ENCODE results near the gene HAUS8.

- no peak for TF ChIP-seq CTCF (IDR thresholded peaks at IDR 0.05; ENCODE audit: extremely low read depth in 1 of 2, insufficient read depth in 1 of 2, low read depth in 1 of 2, low read length in 2 of 2)
- no peak for TF ChIP-seq POLR2A (IDR thresholded peaks at IDR 0.05; ENCODE audit: low read depth, low read length)
- no peak for TF ChIP-seq JUN (IDR thresholded peaks at IDR 0.05; ENCODE audit: borderline replicate concordance, insufficient read depth, insufficient read length, low read depth)
- no peak for TF ChIP-seq MYC (IDR thresholded peaks at IDR 0.05; ENCODE audit: low read depth, low read length)
- TF ChIP-seq EZH2 (IDR thresholded peaks at IDR 0.05; ENCODE audit: borderline replicate concordance, low read depth, low read length, severe bottlenecking) = no peak
These were observed 20.1 kb upstream of the HAUS8 start for GRCh38 chr19:17095141-17095919.
